CD4-positive, alpha-beta T cell (primary cell): ENCODE measurements around the gene KCTD11. TPM values are rescaled to one million over a fixed set of nuclear protein-coding genes. Genes with fewer than 3 reads are reported as not detected.

Experiments used
- ATAC-seq: fragments of 200-7000 bp; cut with Tn5 transposase; one replicate; pipeline ENCODE4 v1.10.0; 2022; ENCODE audit warnings: mild to moderate bottlenecking; ENCODE audit not compliant: poor library complexity
- CTCF ChIA-PET: fragments of 350-600 bp; sonication (Branson Sonifier 250); formaldehyde crosslinking; loops from one replicate; lab custom pipeline; 2021; ENCODE audit warnings: antibody characterized with exemption, inconsistent platforms; lab: Charles Lee
- POLR2A ChIA-PET: fragments of 350-600 bp; sonication (Branson Sonifier 250); formaldehyde crosslinking; loops from one replicate; lab custom pipeline; 2021; ENCODE audit warnings: antibody characterized with exemption, inconsistent platforms; lab: Charles Lee
- DNase-seq, 14 experiments: peaks; one replicate each; pipeline ENCODE4 v3.0.0-alpha.2; 2013 to 2020; ENCODE audit warnings: mixed read lengths in 2 of 14
- H3K27ac ChIP-seq, 2 donors: one replicate each; pipeline versions ENCODE4 v1.5.1 to v1.7.0; 2013; ENCODE audit warnings: low read length in 2 of 2, low read depth in 1 of 2, mild to moderate bottlenecking in 1 of 2
- H3K27me3 ChIP-seq, 2 experiments: 1 replicate in 1 of 2; 2 replicates in 1 of 2; pipeline versions ENCODE4 v1.6.1 to v1.7.0; 2013; ENCODE audit warnings: low read length in 2 of 2, control low read depth in 1 of 2, mild to moderate bottlenecking in 1 of 2, moderate library complexity in 1 of 2; ENCODE audit not compliant: insufficient read depth in 2 of 2, control insufficient read depth in 1 of 2
- H3K36me3 ChIP-seq: one replicate; pipeline ENCODE4 v1.6.1; 2013; ENCODE audit warnings: low read length, control low read depth; ENCODE audit not compliant: insufficient read depth
- H3K4me1 ChIP-seq: one replicate; pipeline ENCODE4 v1.6.1; 2013; ENCODE audit warnings: low read length, control low read depth; ENCODE audit not compliant: insufficient read depth
- H3K4me3 ChIP-seq: one replicate; pipeline ENCODE4 v1.5.1; 2013; ENCODE audit warnings: mild to moderate bottlenecking, low read length, moderate library complexity
- H3K9me3 ChIP-seq, 2 experiments: 1 replicate in 1 of 2; 2 replicates in 1 of 2; pipeline versions ENCODE4 v1.6.1 to v1.7.0; 2013; ENCODE audit warnings: low read length in 2 of 2, mild to moderate bottlenecking in 2 of 2, control low read depth in 1 of 2, moderate library complexity in 1 of 2; ENCODE audit not compliant: control insufficient read depth in 1 of 2, insufficient read depth in 1 of 2
- H3K27ac Mint-ChIP-seq: one replicate; pipeline ENCODE4 v1.8.0; 2020; ENCODE audit warnings: mixed read lengths
- H3K27me3 Mint-ChIP-seq: one replicate; pipeline ENCODE4 v1.8.0; 2021; ENCODE audit warnings: mixed read lengths
- H3K36me3 Mint-ChIP-seq: one replicate; pipeline ENCODE4 v1.8.0; 2021; ENCODE audit warnings: low read depth, mixed read lengths
- H3K4me1 Mint-ChIP-seq: one replicate; pipeline ENCODE4 v1.8.0; 2021; ENCODE audit warnings: low read depth, mixed read lengths
- H3K4me3 Mint-ChIP-seq: one replicate; pipeline ENCODE4 v1.8.0; 2020; ENCODE audit warnings: mild to moderate bottlenecking, mixed read lengths
- H3K9me3 Mint-ChIP-seq: one replicate; pipeline ENCODE4 v1.8.0; 2020; ENCODE audit warnings: mixed read lengths
- intact Hi-C, 2 experiments: fragments of 100-400 bp; cut with DNase I in 1 of 2; cut with micrococcal nuclease in 1 of 2; formaldehyde crosslinking; loops; one replicate each; pipeline versions ENCODE4 v1.15.1 to v1.9.0; 2023 to 2025; cut with DNase I, micrococcal nuclease
- total RNA-seq, 174 experiments: library from RNA in 2 of 174; stranded (reverse) in 2 of 174; gene quantifications; one replicate each; pipeline ENCODE4 v1.2.3 and lab custom pipeline; 2021 to 2026
- TF ChIP-seq, protein P1 (sequence below): fragments of 200-600 bp; IDR thresholded peaks from one replicate; pipeline ENCODE4 v1.8.0; 2022; ENCODE audit warnings: antibody characterized with exemption, mild to moderate bottlenecking

Gene KCTD11
- total RNA-seq, 2 experiments from 2014 or later = 1.3 to 1.6 TPM

DNA sequence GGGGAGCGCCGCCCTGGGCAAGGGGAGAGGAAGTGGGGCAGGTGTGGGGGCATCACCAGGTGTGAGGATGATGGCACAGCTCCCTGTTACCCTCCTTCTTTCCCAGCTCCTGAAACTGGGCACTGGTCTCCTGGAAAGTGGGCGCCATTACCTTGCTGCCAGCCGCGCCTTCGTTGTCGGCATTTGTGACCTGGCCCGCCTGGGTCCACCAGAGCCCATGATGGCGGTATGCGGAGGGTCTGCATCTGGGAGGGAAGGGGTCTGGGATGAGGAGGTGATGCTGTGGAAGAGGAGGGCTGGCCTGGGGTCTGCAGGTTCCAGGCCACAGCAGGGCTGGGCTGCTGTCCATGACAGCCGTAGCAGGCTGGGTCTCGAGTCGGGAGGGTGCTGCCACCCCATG lies 10.1 kb upstream of the KCTD11 start:
- no peak overlapping the region for H3K4me3 ChIP-seq
- DNase-seq (no peak), ATAC-seq (no peak)
- H3K9me3 ChIP-seq = no peaks in the 10 kb centered on the region
- Mint-ChIP-seq H3K9me3 (no peaks in the 10 kb centered on the region), H3K4me3 (no peak overlapping the region), H3K27ac (peak overlapping the region; percentile 65), H3K36me3 (peaks cover 81% of the 10 kb centered on the region), H3K27me3 (no peaks in the 10 kb centered on the region), H3K4me1 (peaks cover 30% of the 10 kb centered on the region)
- no peaks in the 10 kb centered on the region for H3K27me3 ChIP-seq
- intact Hi-C loops = no loop called here
- POLR2A ChIA-PET = interaction anchor here (0.8 to 1.4 kb wide), 3 partner anchors 10 to 46 kb away, joined by 3 to 7 read pairs (median 3); no protein-coding TSS in a partner anchor
- peaks cover 63% of the 10 kb centered on the region for H3K4me1 ChIP-seq
- no peak overlapping the region for H3K27ac ChIP-seq
- CTCF ChIA-PET = interaction anchor here (0.9 kb wide), 1 partner anchor 14 kb away, joined by 3 read pairs; no protein-coding TSS in a partner anchor
- H3K36me3 ChIP-seq = peaks cover 89% of the 10 kb centered on the region
- TF ChIP-seq, protein P1, sequence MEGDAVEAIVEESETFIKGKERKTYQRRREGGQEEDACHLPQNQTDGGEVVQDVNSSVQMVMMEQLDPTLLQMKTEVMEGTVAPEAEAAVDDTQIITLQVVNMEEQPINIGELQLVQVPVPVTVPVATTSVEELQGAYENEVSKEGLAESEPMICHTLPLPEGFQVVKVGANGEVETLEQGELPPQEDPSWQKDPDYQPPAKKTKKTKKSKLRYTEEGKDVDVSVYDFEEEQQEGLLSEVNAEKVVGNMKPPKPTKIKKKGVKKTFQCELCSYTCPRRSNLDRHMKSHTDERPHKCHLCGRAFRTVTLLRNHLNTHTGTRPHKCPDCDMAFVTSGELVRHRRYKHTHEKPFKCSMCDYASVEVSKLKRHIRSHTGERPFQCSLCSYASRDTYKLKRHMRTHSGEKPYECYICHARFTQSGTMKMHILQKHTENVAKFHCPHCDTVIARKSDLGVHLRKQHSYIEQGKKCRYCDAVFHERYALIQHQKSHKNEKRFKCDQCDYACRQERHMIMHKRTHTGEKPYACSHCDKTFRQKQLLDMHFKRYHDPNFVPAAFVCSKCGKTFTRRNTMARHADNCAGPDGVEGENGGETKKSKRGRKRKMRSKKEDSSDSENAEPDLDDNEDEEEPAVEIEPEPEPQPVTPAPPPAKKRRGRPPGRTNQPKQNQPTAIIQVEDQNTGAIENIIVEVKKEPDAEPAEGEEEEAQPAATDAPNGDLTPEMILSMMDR = no peak

DNA sequence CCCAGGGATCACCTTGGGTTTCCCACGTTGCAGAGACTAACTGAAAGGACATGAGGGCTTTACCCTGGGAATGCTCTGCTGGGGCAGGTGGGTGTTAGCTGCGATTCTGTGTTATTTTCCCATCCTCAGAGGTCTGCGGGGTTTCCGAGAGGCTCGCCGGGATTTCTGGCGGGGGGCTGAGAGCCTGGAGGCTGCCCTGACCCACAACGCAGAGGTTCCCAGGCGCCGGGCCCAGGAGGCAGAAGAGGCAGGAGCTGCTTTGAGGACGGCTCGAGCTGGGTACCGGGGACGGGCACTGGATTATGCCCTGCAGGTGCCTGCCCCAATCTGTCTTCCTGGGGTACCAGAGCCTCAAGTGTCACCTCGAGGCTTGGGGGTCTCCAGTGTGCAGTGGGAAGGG lies 8.7 kb upstream of the KCTD11 start:
- no peaks in the 10 kb centered on the region for H3K9me3 Mint-ChIP-seq
- no peaks in the 10 kb centered on the region for H3K27me3 ChIP-seq
- POLR2A ChIA-PET = interaction anchor here (4.3 kb wide), 1 partner anchor 14 kb away, joined by 21 read pairs; the partner anchor contains the start of gene NEURL4
- peaks cover 17% of the 10 kb centered on the region for H3K4me1 Mint-ChIP-seq
- peaks cover 84% of the 10 kb centered on the region for H3K36me3 Mint-ChIP-seq
- no peak for ATAC-seq
- no peak overlapping the region for H3K4me3 Mint-ChIP-seq
- CTCF ChIA-PET = interaction anchor here (1.2 kb wide), 1 partner anchor 94 kb away, joined by 3 read pairs; no protein-coding TSS in a partner anchor
- intact Hi-C loops = no loop called here
- no peaks in the 10 kb centered on the region for H3K27me3 Mint-ChIP-seq
- TF ChIP-seq, protein P1 = no peak
- H3K36me3 ChIP-seq = peaks cover 98% of the 10 kb centered on the region
- peak overlapping the region in 1 of 2 donors; percentile 10 for H3K27ac ChIP-seq
- peaks cover 50% of the 10 kb centered on the region for H3K4me1 ChIP-seq
- no peak for DNase-seq
- H3K4me3 ChIP-seq = no peak overlapping the region
- H3K9me3 ChIP-seq = no peaks in the 10 kb centered on the region
- no peak overlapping the region for H3K27ac Mint-ChIP-seq

DNA sequence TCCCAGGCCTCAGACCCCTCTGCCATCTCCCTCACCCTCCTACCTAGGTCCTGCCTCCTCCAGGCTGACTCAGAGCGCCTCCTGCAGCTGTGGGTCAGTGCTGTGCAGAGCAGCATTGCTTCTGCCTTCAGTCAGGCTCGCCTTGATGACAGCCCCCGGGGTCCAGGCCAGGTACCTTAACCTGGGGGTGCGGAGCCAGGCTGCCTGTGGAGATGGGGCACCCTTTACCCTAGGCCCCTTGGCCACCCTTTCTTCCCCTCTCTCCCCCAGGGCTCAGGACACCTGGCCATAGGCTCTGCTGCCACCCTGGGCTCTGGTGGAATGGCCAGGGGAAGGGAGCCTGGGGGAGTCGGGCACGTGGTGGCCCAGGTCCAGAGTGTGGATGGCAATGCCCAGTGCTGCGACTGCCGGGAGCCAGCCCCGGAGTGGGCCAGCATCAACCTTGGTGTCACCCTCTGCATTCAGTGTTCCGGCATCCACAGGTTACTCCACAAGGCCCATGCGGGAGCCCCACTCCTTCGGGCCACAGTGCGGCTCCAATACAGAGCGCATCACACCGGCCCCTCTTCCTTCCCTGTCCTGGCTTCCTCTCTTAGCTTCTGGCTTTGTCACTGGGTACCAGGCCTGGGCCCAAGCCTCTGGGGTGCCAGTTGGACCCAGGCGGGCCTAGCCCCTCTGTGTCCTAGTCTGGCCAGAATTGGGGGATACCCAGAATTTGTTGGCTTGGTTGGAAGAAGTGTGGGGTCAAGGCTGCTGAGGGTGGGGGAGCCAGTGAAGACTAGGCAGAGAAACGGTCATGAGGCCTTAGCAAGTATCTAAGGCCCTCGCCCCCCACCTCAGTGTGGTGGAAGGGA lies 5.0 kb upstream of the KCTD11 start:
- Histone ChIP-seq H3K4me3 (no peak overlapping the region), H3K4me1 (peaks cover 45% of the 10 kb centered on the region), H3K9me3 (no peaks in the 10 kb centered on the region), H3K27me3 (no peaks in the 10 kb centered on the region), H3K36me3 (peaks cover 84% of the 10 kb centered on the region), H3K27ac (no peak overlapping the region)
- ATAC-seq (no peak), DNase-seq (no peak)
- ChIA-PET POLR2A (interaction anchor here (1.1 to 5.6 kb wide), 3 partner anchors 10 to 18 kb away, joined by 3 to 96 read pairs (median 21); partner anchors contain the start of genes ACAP1 and NEURL4), CTCF (no interaction called here)
- Mint-ChIP-seq H3K36me3 (peaks cover 81% of the 10 kb centered on the region), H3K27me3 (no peaks in the 10 kb centered on the region), H3K4me3 (no peak overlapping the region), H3K4me1 (peaks cover 29% of the 10 kb centered on the region), H3K27ac (peak overlapping the region; percentile 36), H3K9me3 (no peaks in the 10 kb centered on the region)
- TF ChIP-seq, protein P1 = no peak
- intact Hi-C loops = loop anchor here (1.0 to 2.0 kb wide), 2 partner anchors 22 to 67 kb away; no protein-coding TSS in a partner anchor
